ENCODE measurements around the gene TRIM22. TPM values are rescaled to one million over a fixed set of nuclear protein-coding genes. Genes with fewer than 3 reads are reported as not detected.

TRIM22 gene
- polyA plus RNA-seq, 1 donor from 2014 or later: 4.3 TPM

DNA sequence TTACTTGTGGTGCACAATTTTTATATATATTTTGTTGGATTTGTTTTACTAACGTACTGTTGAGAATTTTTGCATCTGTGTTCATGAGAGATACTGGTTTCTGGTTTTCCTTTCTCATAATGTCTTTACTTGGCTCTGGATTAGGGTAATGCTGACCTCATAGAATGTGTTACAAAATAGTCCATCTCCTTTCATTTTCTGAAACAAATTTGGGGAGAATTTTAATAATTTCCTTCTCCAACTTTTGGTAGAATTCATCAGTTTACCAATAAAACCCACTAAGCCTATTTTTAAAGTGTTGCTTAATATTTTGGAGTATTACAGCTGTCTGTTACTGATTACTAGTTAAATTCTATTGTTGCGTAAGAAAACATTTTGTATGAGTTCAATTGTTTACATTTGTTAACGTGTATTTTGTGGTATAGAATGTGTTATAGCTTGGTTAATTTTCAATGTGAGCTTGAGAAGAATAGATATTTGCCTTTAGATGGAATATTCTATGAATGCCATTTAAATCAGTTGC is 11.5 kb downstream of the TRIM22 start:
- no peaks in the 10 kb centered on the region for H3K9me3 ChIP-seq (ENCODE audit: low read length)
- H3K9ac ChIP-seq (ENCODE audit: low read length): no peak overlapping the region
- no peak for TF ChIP-seq POLR2AphosphoS5 (IDR thresholded peaks at IDR 0.05)
- no peak for TF ChIP-seq EZH2 (IDR thresholded peaks at IDR 0.05; ENCODE audit: borderline replicate concordance, insufficient read depth, low read length, poor library complexity, severe bottlenecking)
- no peak for TF ChIP-seq SMC3 (conservative IDR thresholded peaks at IDR 0.05; ENCODE audit: poor library complexity)
- TF ChIP-seq RAD21 (conservative IDR thresholded peaks at IDR 0.05): no peak
- TF ChIP-seq EP300 (conservative IDR thresholded peaks at IDR 0.05; ENCODE audit: poor library complexity, severe bottlenecking): no peak
- TF ChIP-seq, protein P1, sequence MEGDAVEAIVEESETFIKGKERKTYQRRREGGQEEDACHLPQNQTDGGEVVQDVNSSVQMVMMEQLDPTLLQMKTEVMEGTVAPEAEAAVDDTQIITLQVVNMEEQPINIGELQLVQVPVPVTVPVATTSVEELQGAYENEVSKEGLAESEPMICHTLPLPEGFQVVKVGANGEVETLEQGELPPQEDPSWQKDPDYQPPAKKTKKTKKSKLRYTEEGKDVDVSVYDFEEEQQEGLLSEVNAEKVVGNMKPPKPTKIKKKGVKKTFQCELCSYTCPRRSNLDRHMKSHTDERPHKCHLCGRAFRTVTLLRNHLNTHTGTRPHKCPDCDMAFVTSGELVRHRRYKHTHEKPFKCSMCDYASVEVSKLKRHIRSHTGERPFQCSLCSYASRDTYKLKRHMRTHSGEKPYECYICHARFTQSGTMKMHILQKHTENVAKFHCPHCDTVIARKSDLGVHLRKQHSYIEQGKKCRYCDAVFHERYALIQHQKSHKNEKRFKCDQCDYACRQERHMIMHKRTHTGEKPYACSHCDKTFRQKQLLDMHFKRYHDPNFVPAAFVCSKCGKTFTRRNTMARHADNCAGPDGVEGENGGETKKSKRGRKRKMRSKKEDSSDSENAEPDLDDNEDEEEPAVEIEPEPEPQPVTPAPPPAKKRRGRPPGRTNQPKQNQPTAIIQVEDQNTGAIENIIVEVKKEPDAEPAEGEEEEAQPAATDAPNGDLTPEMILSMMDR (IDR thresholded peaks at IDR 0.05; ENCODE audit: poor library complexity, severe bottlenecking): no peak
- TF ChIP-seq MXI1 (conservative IDR thresholded peaks at IDR 0.05; ENCODE audit: poor library complexity, severe bottlenecking): no peak
- TF ChIP-seq, protein P2, sequence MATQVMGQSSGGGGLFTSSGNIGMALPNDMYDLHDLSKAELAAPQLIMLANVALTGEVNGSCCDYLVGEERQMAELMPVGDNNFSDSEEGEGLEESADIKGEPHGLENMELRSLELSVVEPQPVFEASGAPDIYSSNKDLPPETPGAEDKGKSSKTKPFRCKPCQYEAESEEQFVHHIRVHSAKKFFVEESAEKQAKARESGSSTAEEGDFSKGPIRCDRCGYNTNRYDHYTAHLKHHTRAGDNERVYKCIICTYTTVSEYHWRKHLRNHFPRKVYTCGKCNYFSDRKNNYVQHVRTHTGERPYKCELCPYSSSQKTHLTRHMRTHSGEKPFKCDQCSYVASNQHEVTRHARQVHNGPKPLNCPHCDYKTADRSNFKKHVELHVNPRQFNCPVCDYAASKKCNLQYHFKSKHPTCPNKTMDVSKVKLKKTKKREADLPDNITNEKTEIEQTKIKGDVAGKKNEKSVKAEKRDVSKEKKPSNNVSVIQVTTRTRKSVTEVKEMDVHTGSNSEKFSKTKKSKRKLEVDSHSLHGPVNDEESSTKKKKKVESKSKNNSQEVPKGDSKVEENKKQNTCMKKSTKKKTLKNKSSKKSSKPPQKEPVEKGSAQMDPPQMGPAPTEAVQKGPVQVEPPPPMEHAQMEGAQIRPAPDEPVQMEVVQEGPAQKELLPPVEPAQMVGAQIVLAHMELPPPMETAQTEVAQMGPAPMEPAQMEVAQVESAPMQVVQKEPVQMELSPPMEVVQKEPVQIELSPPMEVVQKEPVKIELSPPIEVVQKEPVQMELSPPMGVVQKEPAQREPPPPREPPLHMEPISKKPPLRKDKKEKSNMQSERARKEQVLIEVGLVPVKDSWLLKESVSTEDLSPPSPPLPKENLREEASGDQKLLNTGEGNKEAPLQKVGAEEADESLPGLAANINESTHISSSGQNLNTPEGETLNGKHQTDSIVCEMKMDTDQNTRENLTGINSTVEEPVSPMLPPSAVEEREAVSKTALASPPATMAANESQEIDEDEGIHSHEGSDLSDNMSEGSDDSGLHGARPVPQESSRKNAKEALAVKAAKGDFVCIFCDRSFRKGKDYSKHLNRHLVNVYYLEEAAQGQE (IDR thresholded peaks at IDR 0.05; ENCODE audit: borderline replicate concordance): no peak
- no peak for TF ChIP-seq TAF1 (IDR thresholded peaks at IDR 0.05; ENCODE audit: low read depth)
- H3K9me2 ChIP-seq (ENCODE audit: insufficient read depth, low read length): no peaks in the 10 kb centered on the region
- no peaks in the 10 kb centered on the region for H3K27me3 ChIP-seq (ENCODE audit: insufficient read depth, low read depth, low read length)
- H2AFZ ChIP-seq (ENCODE audit: low read depth, low read length): no peak overlapping the region
- H3K4me3 ChIP-seq (ENCODE audit: low read length): no peak overlapping the region
- H3F3A ChIP-seq (ENCODE audit: insufficient read depth, low read length, poor library complexity, severe bottlenecking): no peaks in the 10 kb centered on the region
- no peak overlapping the region for H3K4me2 ChIP-seq (ENCODE audit: low read length)
- no peak overlapping the region for H3K27ac ChIP-seq (ENCODE audit: low read length)
- no peaks in the 10 kb centered on the region for H3K79me2 ChIP-seq (replicated peaks; ENCODE audit: insufficient read depth, low read length)
- H3K36me3 ChIP-seq (ENCODE audit: insufficient read depth, low read length): no peaks in the 10 kb centered on the region
- H4K20me1 ChIP-seq (ENCODE audit: insufficient read depth): no peaks in the 10 kb centered on the region

- H3K27me3 ChIP-seq (ENCODE audit: insufficient read depth, low read depth, low read length): no peaks in the 10 kb centered on the region
- H3K4me3 ChIP-seq (ENCODE audit: low read length): no peak overlapping the region
- H4K20me1 ChIP-seq (ENCODE audit: insufficient read depth): no peaks in the 10 kb centered on the region
- H3K9me2 ChIP-seq (ENCODE audit: insufficient read depth, low read length): no peaks in the 10 kb centered on the region
- H3F3A ChIP-seq (ENCODE audit: insufficient read depth, low read length, poor library complexity, severe bottlenecking): no peaks in the 10 kb centered on the region
- H2AFZ ChIP-seq (ENCODE audit: low read depth, low read length): no peak overlapping the region
- H3K36me3 ChIP-seq (ENCODE audit: insufficient read depth, low read length): no peaks in the 10 kb centered on the region
- no peaks in the 10 kb centered on the region for H3K9me3 ChIP-seq (ENCODE audit: low read length)
- H3K4me2 ChIP-seq (ENCODE audit: low read length): no peak overlapping the region
- no peaks in the 10 kb centered on the region for H3K79me2 ChIP-seq (replicated peaks; ENCODE audit: insufficient read depth, low read length)
- H3K27ac ChIP-seq (ENCODE audit: low read length): no peak overlapping the region
- H3K9ac ChIP-seq (ENCODE audit: low read length): no peak overlapping the region
- TF ChIP-seq POLR2AphosphoS5 (IDR thresholded peaks at IDR 0.05): no peak
- TF ChIP-seq RAD21 (conservative IDR thresholded peaks at IDR 0.05): no peak
- TF ChIP-seq EP300 (conservative IDR thresholded peaks at IDR 0.05; ENCODE audit: poor library complexity, severe bottlenecking): no peak
- TF ChIP-seq, protein P1 (IDR thresholded peaks at IDR 0.05; ENCODE audit: poor library complexity, severe bottlenecking): no peak
- no peak for TF ChIP-seq SMC3 (conservative IDR thresholded peaks at IDR 0.05; ENCODE audit: poor library complexity)
- TF ChIP-seq, protein P2 (IDR thresholded peaks at IDR 0.05; ENCODE audit: borderline replicate concordance): no peak
- no peak for TF ChIP-seq MXI1 (conservative IDR thresholded peaks at IDR 0.05; ENCODE audit: poor library complexity, severe bottlenecking)
- no peak for TF ChIP-seq TAF1 (IDR thresholded peaks at IDR 0.05; ENCODE audit: low read depth)
- TF ChIP-seq EZH2 (IDR thresholded peaks at IDR 0.05; ENCODE audit: borderline replicate concordance, insufficient read depth, low read length, poor library complexity, severe bottlenecking): no peak
Measured at GRCh38 chr11:5703741-5704536, 14.3 kb downstream of the TRIM22 start.
